Measurements from ENCODE around the gene CDC42EP4.

CDC42EP4 gene

GRCh38 chr17:73251871-73252270, 59.9 kb downstream of the CDC42EP4 start:
- DNase-seq (ENCODE audit: low read depth in 2 of 2), result no peak

- no peak for DNase-seq (ENCODE audit: low read depth in 2 of 2)
Measured at GRCh38 chr17:73250851-73251640, 60.8 kb downstream of the CDC42EP4 start.

GRCh38 chr17:73249700-73250099, 62.1 kb downstream of the CDC42EP4 start:
- DNase-seq (ENCODE audit: low read depth in 2 of 2), result no peak

GRCh38 chr17:73248532-73248931, 63.3 kb downstream of the CDC42EP4 start:
- no peak for DNase-seq (ENCODE audit: low read depth in 2 of 2)

- DNase-seq (ENCODE audit: low read depth in 2 of 2), result no peak
Measured at GRCh38 chr17:73247726-73248125, 64.1 kb downstream of the CDC42EP4 start.

GRCh38 chr17:73240561-73240960, 71.2 kb downstream of the CDC42EP4 start:
- no peak for DNase-seq (ENCODE audit: low read depth in 2 of 2)

GRCh38 chr17:73237714-73238113, 74.1 kb downstream of the CDC42EP4 start:
- DNase-seq (ENCODE audit: low read depth in 2 of 2), result no peak

- no peak for DNase-seq (ENCODE audit: low read depth in 2 of 2)
Measured at GRCh38 chr17:73234736-73235135, 77.1 kb downstream of the CDC42EP4 start.

Data from stimulated activated CD4-positive, alpha-beta T cell treated with anti-CD3 and anti-CD28 coated beads, Interleukin-4, amount 100 ng/mL, for 48 hours (primary cell).